ENCODE data around the gene UBC. TPM values are rescaled to one million over a fixed set of nuclear protein-coding genes. Genes with fewer than 3 reads are reported as not detected.

The UBC gene
- total RNA-seq, 1 experiment from 2014 or later, result 523 TPM

GRCh38 chr12:124872068-124872719 lies 42.3 kb downstream of the UBC start:
- Histone ChIP-seq H3K18ac (ENCODE audit: insufficient read length, low read depth, low read length) (no peak overlapping the region), H4K5ac (ENCODE audit: insufficient read length, low read depth, low read length) (no peak overlapping the region), H3K79me2 (ENCODE audit: insufficient read depth, low read length) (no peaks in the 10 kb centered on the region), H2BK120ac (ENCODE audit: low read depth, low read length, poor library complexity, severe bottlenecking) (no peak overlapping the region), H3T11ph (ENCODE audit: low read length) (no peak overlapping the region), H3K4me2 (ENCODE audit: insufficient read depth, insufficient read length, low read length) (no peak overlapping the region), H3K4ac (ENCODE audit: low read depth, low read length) (no peak overlapping the region), H3K56ac (ENCODE audit: insufficient read length, low read depth, low read length) (no peak overlapping the region), H3K27ac (ENCODE audit: insufficient read length, low read depth, low read length) (no peak overlapping the region), H2AK5ac (ENCODE audit: insufficient read length, low read length) (no peak overlapping the region), H4K91ac (ENCODE audit: insufficient read length, low read depth, low read length) (no peak overlapping the region), H3K9me3 (ENCODE audit: control insufficient read depth, low read depth, low read length) (no peaks in the 10 kb centered on the region), H4K8ac (replicated peaks; ENCODE audit: insufficient read length, low read depth, low read length) (no peak overlapping the region), H3K79me1 (ENCODE audit: insufficient read depth, low read depth, low read length, poor library complexity, severe bottlenecking) (no peaks in the 10 kb centered on the region), H3K23me2 (ENCODE audit: insufficient read length, low read depth, low read length, poor library complexity, severe bottlenecking) (no peaks in the 10 kb centered on the region), H2BK12ac (ENCODE audit: insufficient read length, low read depth, low read length) (no peak overlapping the region), H3K9ac (ENCODE audit: extremely low read depth, insufficient read length, low read length) (no peak overlapping the region), H3K4me1 (ENCODE audit: insufficient read depth, low read length) (no peaks in the 10 kb centered on the region), H3K27me3 (ENCODE audit: insufficient read depth, low read length) (no peaks in the 10 kb centered on the region), H4K20me1 (ENCODE audit: control insufficient read depth, insufficient read depth, insufficient read length) (no peaks in the 10 kb centered on the region), H2BK20ac (ENCODE audit: low read depth, low read length, poor library complexity, severe bottlenecking) (no peak overlapping the region), H2BK15ac (ENCODE audit: low read depth, low read length) (no peak overlapping the region), H3K14ac (ENCODE audit: insufficient read depth, low read length) (no peak overlapping the region), H2BK5ac (ENCODE audit: insufficient read length, low read length) (no peak overlapping the region), H3K23ac (ENCODE audit: insufficient read length, low read depth, low read length) (no peak overlapping the region), H2AFZ (ENCODE audit: low read length) (no peak overlapping the region)
- no peak for DNase-seq
- no peak overlapping the region for H3K4me3 Mint-ChIP-seq
- no peaks in the 10 kb centered on the region for H3K36me3 Mint-ChIP-seq (ENCODE audit: insufficient read depth in 1 of 3, low read depth in 3 of 3)
- no peak overlapping the region for H3K27ac Mint-ChIP-seq
- peaks cover 6% of the 10 kb centered on the region for H3K27me3 Mint-ChIP-seq (ENCODE audit: low read depth)
- TF ChIP-seq CTCF (conservative IDR thresholded peaks at IDR 0.05), result no peak
- H3K9me3 Mint-ChIP-seq, result no peaks in the 10 kb centered on the region
- no CpG with 5 or more reads among the region's 11 CpGs for WGBS (ENCODE audit: extremely low coverage, insufficient read length, low lambda C conversion rate)
- peaks cover 10 to 13% of the 10 kb centered on the region in 2 experiments for H3K4me1 Mint-ChIP-seq

All from H9 (cell line).